GM18507 (cell line): ENCODE data around the gene RASGRF2.
"Not testable (repeated sequence)": the region's sequence is repeated elsewhere in the genome, so short reads cannot be mapped to it uniquely, and the experiment has no call there.

ENCODE experiments used
- DNase-seq: peaks from one replicate; pipeline ENCODE4 v3.0.0; 2011; ENCODE audit warnings: low read depth; ENCODE audit not compliant: insufficient read length; ENCODE audit errors: extremely low spot score
- FAIRE-seq: peaks from 2 replicates; lab custom pipeline; 2011; peaks lifted over from hg19 to GRCh38; lab: Jason Lieb, UNC

RASGRF2 gene

DNA sequence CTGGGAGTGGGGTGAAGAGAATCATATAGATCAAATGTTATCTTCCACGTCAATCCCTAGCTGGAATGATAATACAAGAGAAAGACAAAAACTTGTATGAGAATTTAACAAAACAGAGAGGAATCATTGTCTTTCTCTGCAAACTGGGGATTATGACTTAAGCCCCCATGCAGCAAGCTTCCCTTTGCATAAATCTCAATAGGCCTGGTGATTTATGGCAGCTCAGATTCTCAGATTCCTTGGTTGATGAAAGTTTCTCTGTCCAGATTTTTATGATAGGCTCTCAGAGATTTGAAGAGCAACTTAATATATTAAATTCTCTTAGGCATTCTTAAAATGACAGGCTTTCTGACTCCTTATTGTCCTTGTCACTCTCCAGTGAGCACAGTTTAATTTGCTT, 56.0 kb downstream of the RASGRF2 start:
- FAIRE-seq: no peak
- no peak for DNase-seq

DNA sequence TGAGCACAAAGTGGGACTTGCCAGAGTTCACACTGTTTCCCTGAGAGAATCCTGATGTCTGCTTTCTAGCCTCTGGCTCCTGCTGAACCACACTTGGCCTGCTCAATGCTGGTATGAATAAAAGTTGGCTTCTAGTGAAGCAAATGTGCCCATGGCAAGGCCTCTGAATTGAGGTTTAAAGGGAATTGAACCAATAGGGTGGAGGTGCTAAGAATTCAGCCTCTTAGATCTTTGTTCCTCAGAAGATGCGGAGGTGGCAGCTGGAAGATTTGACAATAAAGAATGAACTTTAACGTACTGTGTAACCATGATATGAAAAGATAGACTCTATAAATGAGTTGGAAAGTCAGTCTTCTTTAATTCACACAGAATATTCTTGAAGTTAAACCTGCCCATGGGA, 57.2 kb downstream of the RASGRF2 start:
- FAIRE-seq: no peak
- DNase-seq: no peak

DNA sequence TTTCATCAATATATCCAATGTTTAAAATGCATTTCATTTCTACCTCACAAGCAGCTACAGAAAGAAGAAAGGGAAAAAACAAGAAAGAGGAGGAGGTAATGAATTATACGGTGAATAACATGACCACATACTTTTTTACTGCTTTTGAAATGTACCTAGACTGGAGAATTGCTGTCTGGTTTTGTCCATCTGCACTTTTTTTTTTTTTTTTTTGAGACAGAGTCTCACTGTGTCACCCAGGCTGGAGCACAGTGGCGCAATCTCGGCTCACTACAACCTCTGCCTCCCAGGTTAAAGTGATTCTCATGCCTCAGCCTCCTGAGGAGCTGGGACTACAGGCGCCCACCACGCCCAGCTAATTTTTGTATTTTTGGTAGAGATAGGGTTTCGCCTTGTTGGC, 58.4 kb downstream of the RASGRF2 start:
- not testable (repeated sequence) for DNase-seq, FAIRE-seq

DNA sequence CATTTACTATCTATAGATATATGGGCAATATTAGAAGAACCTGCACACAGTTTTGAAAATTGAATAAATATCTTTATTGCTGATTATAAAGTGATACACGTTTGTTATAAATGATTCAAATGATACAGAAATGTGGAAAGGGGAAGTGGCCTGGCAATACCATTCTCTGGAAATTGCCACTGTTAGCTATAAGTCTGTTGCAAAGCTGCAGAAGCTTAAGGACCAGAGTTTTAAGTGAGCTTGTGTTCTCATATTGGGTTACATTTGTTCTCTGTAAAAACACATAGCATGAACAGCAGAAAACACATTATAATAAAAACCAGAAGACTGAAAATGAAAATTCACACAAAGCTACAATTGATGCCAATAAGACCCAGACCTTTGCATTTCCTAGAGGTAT, 59.6 kb downstream of the RASGRF2 start:
- FAIRE-seq: no peak
- DNase-seq: no peak

DNA sequence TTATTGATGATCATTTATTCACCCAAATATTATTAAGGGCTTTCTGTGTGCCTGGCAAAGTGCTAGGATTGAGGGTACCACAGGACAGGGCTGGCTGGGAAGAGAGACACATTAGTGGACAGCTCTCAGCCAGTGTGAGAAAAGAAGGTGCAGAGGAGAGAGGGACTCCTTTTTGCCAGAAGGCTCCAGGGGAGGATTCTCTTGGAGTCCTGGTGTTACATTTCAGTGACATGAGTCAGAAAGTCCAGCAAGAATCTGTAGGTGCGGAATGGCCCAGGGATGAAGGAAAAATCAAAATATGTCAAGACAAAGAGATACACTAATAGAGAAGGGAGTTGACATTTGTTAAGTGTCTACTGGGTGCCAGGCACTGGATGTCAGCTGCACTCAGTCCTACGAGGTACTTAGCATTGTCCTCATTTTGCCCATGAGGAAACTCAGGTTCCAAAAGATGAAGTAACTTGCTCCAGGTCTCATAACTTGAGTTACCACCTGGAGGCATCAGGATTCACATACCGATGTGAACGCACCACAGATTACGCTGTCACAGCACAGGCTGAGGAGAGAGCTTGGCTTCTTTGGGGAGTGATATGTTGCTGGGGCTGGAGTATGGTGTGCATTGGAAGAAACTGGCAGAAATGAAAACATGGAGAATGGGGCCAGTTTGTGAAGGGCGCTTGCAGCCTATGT, 60.5 kb downstream of the RASGRF2 start:
- DNase-seq (no peak), FAIRE-seq (no peak)

DNA sequence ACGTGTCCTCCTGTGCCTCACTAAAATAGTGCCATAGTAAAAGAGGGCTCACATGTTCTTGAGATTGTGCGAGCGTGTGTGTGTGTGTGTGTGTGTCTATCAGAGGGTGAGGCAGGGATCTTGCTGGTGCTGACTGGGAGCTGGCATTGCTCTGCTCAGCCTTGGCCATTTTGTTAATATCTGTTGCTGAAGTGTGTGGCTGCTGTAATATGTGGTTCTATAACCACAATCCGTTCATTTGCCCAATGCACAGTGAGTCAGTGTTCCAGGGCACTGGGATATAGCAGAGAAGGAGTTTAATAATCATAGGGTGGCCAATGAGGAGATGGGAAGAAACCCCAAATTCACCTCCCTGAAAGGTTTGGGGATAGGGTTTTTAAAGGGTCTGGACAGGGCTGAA, 61.3 kb downstream of the RASGRF2 start:
- FAIRE-seq: no peak
- DNase-seq: no peak

DNA sequence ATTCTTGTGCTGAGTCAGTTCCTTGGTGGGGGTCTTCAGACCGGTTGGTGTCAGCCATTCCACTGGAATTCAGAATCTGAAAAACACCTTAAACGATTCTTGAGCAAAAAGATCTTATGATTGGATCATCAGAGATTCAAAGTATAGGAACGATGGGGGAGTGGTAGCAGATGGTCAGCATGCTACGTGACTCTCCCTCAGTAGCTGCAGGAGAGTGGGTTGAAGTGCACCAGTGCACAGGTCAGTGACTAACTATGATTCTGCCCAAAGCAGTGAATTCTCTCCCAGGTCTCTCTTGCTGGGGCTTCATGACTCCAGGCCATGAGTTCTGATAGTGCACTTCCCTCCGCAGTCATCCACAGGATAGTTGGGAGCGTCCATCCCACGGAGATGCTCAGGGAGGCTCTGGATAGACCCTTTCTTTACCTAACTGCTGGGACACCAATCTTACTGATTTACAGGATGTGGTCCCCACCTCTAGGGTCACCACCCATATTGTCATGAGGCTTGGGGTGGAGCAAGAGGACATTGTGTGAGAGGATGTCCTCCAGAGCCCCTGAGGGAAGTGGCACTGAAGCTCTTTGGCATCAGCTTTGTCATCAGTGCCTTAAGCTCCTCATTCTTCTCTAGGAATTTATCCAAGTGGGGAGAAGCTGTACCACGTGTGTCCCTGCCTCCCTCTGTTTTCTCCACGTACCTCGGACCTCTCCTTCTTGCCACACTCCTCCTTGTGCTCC, 62.0 kb downstream of the RASGRF2 start:
- FAIRE-seq: no peak
- DNase-seq: no peak

DNA sequence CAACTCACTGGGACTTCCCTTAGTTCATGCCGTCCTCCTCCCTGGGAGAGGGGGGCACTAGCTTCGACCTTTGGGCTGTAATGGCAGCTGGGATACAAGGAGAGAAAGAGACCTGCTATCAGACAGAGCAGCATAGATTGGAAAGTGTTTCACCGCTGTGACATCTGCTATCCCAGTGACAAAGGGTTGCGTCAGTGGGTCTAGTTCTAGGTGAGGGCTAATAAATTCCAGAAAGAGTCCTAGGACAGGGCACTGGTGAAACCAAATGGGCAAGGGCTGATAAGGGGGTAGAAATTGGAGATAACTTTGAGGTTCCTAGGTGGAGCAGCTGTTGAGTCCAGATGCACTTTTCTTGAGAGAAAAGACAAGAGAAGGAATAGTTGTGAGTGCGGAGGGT, 62.5 kb downstream of the RASGRF2 start:
- FAIRE-seq (no peak), DNase-seq (no peak)

DNA sequence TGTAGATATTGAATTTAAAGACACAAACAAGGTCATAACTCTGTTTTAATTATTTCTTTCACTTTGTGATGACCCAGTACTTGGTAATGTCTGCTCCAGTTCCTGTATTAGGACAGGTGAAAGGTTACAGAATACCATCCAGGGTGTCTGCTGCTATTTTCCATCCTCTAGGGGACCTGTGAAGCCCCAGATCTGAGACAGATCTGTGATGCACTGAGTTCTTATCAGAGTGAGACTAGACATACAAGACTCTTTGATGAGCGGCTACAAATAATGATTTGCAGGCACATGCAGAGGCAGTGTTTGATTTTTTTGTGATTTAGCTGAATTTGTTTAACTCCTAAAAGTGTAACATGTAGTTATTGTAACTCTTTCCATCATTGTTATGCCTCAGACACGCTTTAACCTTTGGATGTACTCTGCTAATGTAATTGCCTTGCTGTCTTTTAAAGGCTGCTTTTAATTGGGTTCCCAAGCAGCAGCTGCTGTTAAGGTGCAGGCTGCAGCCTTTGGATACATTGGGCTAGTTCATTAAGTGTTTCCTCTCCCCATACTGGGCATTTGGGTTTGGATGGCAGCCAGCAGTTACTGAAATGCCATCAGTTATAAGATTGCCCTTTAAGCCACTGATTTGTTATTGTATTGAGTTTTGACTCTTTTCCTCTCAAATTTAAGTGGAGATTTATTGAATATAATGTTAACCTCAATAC, 63.3 kb downstream of the RASGRF2 start:
- FAIRE-seq: no peak

DNA sequence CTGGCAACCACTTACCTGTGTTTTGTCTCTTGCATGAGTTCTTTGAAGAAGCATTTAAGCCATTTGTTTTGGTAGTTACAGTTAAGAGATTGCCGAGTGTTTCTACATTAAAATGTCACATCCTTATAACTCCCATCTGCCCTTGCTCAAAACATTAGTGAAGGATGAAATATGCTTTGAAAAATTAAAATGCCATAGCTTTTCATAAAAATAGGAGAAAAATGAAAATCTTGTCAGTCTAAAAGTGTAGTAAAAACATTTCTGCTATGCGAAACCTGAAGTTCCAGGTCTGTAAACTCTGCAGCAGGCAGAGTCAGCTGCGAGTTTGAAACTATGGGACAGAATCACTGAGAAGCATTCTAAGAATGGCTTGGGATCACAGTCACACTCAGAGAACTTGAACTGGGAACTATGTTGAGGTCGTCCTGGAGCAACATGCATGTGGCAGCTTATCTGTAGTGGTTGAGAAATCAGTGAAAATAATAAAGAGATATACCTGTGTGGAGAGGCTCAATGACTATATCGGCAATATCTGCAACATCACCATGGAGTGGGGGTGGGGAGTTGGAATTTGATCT, 67.4 kb downstream of the RASGRF2 start:
- FAIRE-seq: no peak
- no peak for DNase-seq

More for the DNA sequence above, 63.3 kb downstream of the RASGRF2 start:
- DNase-seq: no peak

DNA sequence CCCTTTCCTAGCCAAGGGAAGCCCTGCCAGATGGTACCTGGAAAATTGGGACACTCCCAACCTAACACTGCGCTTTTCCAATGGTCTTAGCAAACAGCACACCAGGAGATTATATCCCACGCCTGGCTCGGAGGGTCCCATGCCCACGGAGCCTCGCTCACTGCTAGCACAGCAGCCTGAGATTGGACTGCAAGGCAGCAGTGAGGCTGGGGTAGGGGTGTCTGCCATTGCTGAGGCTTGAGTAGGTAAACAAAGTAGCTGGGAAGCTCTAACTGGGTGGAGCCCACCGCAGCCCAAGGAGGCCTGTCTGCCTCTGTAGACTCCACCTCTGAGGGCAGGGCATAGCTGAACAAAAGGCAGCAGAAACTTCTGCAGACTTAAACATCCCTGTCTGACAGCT, 68.7 kb downstream of the RASGRF2 start:
- FAIRE-seq, DNase-seq: not testable (repeated sequence)

DNA sequence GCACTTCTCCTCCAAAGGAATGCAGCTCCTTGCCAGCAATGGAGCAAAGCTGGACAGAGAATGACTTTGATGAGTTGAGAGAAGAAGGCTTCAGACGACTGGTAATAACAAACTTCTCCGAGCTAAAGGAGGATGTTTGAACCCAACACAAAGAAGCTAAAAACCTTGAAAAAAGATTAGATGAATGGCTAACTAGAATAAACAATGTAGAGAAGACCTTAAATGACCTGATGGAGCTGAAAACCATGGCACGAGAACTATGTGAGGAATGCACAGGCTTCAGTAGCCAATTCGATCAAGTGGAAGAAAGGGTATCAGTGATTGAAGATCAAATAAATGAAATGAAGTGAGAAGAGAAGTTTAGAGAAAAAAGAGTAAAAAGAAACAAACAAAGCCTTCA, 69.6 kb downstream of the RASGRF2 start:
- not testable (repeated sequence) for FAIRE-seq, DNase-seq

DNA sequence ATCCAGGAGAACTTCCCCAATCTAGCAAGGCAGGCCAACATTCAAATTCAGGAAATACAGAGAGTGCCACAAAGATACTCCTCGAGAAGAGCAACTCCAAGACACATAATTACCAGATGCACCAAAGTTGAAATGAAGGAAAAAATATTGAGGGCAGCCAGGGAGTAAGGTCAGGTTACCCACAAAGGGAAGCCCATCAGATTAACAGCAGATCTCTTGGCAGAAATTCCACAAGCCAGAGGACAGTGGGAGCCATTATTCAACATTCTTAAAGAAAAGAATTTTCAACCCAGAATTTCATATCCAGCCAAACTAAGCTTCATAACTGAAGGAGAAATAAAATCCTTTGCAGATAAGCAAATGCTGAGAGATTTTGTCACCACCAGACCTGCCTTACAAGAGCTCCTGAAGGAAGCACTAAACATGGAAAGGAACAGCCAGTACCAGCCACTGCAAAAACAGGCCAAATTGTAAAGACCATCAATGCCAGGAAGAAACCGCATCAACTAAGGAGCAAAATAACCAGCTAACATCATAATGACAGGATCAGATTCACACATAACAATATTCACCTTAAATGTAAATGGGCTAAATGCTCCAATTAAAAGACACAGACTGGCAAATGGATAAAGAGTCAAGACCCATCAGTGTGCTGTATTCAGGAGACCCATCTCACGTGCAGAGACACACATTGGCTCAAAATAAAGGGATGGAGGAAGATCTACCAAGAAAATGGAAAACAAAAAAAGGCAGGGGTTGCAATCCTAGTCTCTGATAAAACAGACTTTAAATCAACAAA, 70.3 kb downstream of the RASGRF2 start:
- DNase-seq, FAIRE-seq: not testable (repeated sequence)

DNA sequence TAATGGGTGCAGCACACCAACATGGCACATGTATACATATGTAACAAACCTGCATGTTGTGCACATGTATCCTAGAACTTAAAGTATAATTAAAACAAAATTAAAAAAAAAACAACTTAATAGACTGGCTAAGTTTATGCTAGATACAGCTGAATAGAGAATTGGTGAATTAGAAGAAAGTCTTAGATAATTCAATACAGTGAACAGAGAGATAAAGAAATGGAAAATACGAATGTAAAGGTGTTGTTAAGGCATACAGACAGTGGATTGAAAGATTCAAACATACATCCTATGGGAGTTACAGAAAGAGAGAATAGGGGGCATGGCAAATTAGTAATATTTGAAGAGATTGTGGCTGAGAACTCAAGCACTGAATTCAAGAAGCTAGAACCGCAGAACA, 75.4 kb downstream of the RASGRF2 start:
- no peak for DNase-seq
- FAIRE-seq: no peak

DNA sequence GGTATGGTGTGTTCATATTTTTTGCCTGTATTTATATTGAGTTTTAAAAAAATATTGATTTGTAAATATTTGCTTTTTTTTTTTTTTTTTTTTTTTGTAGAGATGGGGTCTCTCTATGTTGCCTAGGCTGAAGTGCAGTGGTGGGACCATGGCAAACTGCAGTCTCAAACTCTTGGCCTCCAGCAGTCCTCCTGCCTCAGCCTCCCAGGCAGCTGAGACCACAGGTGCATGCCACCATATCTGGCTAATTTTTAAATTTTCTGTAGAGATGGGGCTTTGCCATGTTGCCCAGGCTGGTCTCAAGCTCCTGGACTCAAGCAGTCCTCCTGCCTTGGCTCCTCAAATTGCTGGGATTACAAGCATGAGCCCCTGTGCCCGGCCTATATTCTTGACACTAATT, 78.3 kb downstream of the RASGRF2 start:
- DNase-seq: no peak
- FAIRE-seq: no peak

DNA sequence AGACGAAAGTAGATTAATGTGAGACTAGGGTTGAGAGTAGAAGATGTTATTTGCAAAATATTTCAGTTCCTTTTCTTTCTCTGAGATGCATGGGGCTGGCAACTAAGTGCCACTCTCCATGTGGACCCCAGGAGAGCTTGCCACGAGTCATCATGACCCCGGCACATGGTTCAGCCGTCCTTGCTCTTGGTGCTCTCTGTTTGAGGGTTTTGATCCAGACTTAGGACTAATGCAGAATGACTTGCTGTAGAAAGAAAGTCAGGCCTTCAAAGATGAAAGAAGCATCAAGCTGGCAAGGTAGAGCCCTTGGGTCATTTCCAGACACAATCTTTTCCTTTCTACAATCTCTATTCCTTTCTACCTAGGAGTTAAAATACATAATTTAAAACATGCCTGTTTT, 84.7 kb downstream of the RASGRF2 start:
- FAIRE-seq: no peak
- DNase-seq: no peak

DNA sequence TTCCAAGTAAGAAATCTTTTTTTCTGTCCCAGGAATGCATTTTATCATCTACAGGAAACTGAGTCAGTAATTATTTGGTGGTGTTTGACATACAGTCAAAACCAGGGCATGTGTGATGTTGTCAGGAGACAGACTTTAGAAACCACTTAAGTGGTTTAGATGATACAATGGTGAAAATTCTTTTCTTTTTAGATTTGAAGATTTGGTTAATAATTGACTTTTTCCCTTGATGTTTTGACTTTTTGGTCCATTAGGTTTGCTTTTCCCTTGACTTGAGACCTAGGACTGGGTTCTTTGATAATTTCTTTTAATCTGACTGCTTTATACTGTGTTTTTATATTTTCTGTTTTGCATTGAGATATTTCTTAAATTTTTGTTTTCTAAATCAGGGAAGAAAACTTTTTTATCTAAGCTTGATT, 85.2 kb downstream of the RASGRF2 start:
- DNase-seq (no peak), FAIRE-seq (no peak)

DNA sequence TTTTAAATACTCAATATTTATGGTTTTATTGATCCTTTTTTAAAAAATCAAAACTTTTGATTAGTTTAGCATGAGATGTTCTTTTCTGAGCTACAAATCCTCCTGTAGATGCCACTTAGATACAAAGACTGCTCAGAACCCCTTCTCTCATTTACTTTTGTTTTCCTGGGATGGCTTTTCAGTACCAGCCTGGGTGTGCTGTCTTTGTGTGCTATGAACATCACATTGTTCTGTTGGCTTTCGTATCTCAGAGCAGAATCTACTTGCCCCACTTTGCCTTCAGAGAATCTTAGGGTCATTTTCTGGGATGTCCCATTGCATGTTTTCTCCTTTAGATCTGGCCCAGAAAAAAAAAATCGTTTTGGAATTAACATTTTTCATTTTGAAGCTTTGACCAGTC, 85.9 kb downstream of the RASGRF2 start:
- FAIRE-seq (no peak), DNase-seq (no peak)

DNA sequence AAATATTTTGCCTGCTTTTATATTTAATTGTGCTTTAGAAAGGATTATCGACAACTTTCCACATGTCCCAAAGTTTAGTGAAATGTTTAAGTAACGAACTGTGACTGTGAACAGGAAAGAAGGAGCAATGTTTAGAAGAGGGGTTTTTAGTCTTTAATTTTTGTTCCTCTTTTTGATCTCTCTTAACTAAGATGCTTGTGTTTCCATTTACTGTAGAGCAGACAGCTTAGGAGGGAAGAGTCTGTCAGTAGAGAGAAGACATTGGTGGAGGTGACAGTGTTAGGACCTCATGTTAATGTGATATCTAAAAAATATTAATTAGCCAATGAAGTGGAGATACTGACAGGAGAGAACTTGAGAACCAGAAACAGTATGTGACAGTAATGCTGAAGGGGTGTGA, 92.2 kb downstream of the RASGRF2 start:
- FAIRE-seq (no peak), DNase-seq (no peak)
